ENCODE results near the gene HDLBP. TPM values are rescaled to one million over a fixed set of nuclear protein-coding genes. Genes with fewer than 3 reads are reported as not detected.
A peak's percentile ranks its signal among the peaks of the same experiment; 100 is the strongest.

HDLBP gene
- total and polyA plus RNA-seq, 10 of the 15 experiments (the other 5 are each of a cell fraction or from before 2014, with no cell fraction given), result 19.5 to 383 (median 249) TPM

GRCh38 chr2:241355983-241356870 lies 40.8 kb upstream of the HDLBP start, which contains the start of gene FARP2 (continued):
- peak; percentile 67 for TF ChIP-seq LARP7 (IDR thresholded peaks at IDR 0.05)
- TF ChIP-seq GABPA (IDR thresholded peaks at IDR 0.05; ENCODE audit: low read depth), result no peak
- TF ChIP-seq RFX5 (IDR thresholded peaks at IDR 0.05; ENCODE audit: low read depth, low read length), result no peak
- peak in 1 of 2 experiments; percentile 64; a peak in 1 of 4 replicates for TF ChIP-seq BHLHE40 (IDR thresholded peaks at IDR 0.05; ENCODE audit: borderline replicate concordance in 1 of 2, low read depth in 2 of 2, low read length in 1 of 2)
- TF ChIP-seq MYB (IDR thresholded peaks at IDR 0.05; ENCODE audit: borderline replicate concordance, low read depth, low read length), result no peak
- TF ChIP-seq POLR2AphosphoS5 (IDR thresholded peaks at IDR 0.05; ENCODE audit: low read length), result peak; percentile 94
- no peak for TF ChIP-seq ZBED1 (IDR thresholded peaks at IDR 0.05; ENCODE audit: borderline replicate concordance)
- TF ChIP-seq NKRF (conservative IDR thresholded peaks at IDR 0.05), result peak; percentile 59
- no peak for TF ChIP-seq ZBTB4 (CRISPR knock-in tag; IDR thresholded peaks at IDR 0.05)
- TF ChIP-seq MXI1 (IDR thresholded peaks at IDR 0.05; ENCODE audit: low read depth, low read length), result 0 out of 2 replicates have a peak, but pooled peaks have one; percentile 19
- peak in 1 of 2 experiments; percentile 92; a peak in 2 of 3 replicates for TF ChIP-seq EGR1 (IDR thresholded peaks at IDR 0.05; ENCODE audit: borderline replicate concordance in 1 of 2, low read depth in 2 of 2, low read length in 2 of 2)
- no peak for TF ChIP-seq CBX5 (IDR thresholded peaks at IDR 0.05; ENCODE audit: low read depth)
- TF ChIP-seq RELA (IDR thresholded peaks at IDR 0.05; ENCODE audit: borderline replicate concordance, partially characterized antibody), result no peak
- TF ChIP-seq SUPT20H (IDR thresholded peaks at IDR 0.05; ENCODE audit: borderline replicate concordance, control insufficient read depth, low read depth, low read length), result no peak
- TF ChIP-seq SPI1 (IDR thresholded peaks at IDR 0.05; ENCODE audit: borderline replicate concordance, insufficient read depth, low read depth, low read length), result no peak
- no peak for TF ChIP-seq ATF7 (IDR thresholded peaks at IDR 0.05; ENCODE audit: low read depth)
- TF ChIP-seq FOXM1 (IDR thresholded peaks at IDR 0.05; ENCODE audit: low read depth, low read length), result no peak
- TF ChIP-seq SMARCA5 (IDR thresholded peaks at IDR 0.05), result no peak
- no peak for TF ChIP-seq E4F1 (IDR thresholded peaks at IDR 0.05; ENCODE audit: borderline replicate concordance, partially characterized antibody)
- TF ChIP-seq MAX (IDR thresholded peaks at IDR 0.05; ENCODE audit: low read depth, low read length), result no peak

Measured in GM12878 (cell line).